HG03565 (cell line): ENCODE measurements around the gene IFNA1.
"Not testable (repeated sequence)": the region's sequence is repeated elsewhere in the genome, so short reads cannot be mapped to it uniquely, and the experiment has no call there.

Source experiments
- ATAC-seq: cut with Tn5 transposase; IDR thresholded peaks from one replicate; pipeline ENCODE4 v1.9.1; 2021; ENCODE audit warnings: mild to moderate bottlenecking, moderate library complexity; ENCODE audit not compliant: unreplicated experiment

The IFNA1 gene

DNA sequence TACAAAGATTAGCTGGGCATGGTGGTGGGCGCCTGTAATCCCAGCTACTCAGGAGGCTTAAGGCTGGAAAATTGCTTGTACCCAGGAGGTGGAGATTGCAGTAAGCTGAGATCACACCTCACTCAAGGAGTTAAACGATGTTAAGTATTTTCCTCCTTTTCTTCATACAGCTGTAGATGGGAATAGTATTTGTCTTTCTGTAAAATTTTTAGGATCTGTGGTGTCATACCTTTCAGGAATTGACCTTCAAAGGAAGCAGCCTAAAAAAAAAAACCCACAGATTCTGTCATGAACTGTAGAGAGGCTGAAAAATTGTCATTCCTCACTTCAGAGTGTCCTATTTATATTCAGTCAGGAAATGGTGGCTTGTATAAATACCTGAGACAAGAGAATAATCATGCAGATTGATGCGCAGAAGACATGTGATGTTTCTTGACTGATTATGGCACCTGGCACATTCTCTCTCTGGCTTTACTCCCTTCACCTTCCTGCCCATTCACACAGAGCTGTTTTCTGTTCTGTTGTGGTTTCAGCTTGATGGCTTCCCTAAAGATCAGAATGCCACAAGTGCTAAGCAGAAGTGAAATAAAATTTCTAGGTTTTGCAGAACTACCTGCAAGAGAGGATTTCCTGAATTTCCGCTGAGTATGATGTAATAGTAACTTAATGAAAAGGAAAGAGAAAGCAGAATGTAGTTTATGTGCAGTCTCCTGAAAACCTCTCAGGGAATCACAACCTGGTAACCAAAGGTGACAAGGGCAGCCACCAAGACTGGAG, 3.8 kb downstream of the IFNA1 start:
- ATAC-seq = peak; percentile 97

DNA sequence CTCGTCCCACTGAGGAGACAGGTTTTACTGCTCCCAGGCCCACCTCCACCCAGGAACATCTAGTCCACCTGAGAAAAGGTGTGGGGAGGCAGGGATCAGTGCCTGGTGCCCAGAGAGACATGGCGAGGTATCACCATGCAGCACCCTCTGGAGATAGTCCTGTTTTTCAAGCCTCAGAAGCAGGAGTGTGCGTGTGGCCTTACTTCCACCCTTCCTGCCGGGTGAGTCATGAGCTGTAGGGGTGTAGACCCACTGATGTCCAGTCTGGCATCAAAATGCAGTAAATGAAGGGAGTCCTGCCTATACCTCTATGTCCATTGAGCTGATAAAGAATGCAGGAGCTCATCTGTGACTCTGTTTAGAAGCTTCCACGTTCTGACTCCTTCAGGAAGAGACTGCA, 9.1 kb downstream of the IFNA1 start:
- not testable (repeated sequence) for ATAC-seq

DNA sequence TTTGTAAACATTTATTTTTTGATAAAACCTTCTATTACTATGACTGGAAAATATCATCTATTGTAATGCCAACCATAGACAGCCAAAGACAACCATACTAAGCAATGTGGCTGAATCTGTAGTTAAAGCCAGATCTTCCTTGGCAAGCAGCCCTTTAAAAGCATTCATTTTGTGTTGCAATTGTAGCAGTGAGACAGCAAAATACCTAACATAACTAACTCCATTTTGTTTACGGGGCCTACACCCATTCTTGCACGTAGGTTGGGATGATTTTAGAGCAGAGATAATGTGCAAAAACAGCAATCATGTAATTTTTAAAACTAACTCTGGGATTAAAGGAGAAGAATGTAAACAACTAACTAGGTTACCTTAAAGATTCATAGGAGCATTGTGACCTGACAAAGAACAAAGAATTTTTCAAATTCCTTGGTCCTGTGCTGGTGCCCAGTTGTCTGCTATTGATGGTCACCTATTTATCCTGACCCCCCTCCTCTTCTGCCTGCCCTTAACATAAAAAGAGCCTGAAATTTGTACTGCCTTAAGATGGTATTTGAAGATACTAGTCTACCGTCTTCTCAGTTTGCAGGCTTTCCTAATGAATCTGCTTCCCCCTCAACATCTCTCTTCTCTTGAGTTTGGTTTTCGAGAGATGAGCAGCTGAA, 10.6 kb downstream of the IFNA1 start:
- ATAC-seq = no peak

DNA sequence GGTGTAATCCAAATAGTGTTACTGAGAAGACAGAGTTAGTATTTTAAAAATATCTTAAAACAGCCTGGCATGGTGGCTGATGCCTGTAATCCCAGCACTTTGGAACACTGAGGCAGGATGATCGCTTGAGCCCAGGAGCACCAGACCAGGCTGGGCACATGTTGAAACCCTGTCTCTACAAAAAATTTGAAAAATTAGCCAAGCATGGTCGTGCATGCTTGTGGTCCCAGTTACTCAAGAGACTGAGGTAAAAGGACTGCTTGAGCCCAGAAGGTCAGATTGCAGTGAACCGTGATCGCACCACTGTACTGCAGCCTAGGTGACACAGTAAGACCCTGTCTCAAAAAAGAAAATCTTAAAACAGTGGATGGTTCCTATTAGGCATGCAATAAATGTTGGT, 12.4 kb downstream of the IFNA1 start:
- ATAC-seq = no peak

DNA sequence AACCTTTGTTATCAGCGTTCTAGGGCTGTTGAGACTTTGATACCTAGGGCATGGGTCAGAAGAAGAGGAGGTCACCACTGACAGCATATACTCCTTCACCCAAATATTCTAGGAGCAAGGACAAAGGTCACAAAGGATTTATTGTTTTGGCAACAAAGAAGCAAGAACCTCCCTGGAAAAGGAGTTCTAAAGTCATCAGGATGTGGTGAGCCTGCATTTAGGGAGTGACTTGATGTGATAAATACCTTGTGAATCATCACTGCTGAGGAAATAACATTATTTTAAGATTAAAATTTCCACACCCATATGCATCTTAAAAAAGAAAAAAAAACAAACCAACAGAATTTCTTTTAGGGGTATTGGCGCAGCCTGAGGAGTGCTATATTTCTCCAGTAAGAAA, 13.9 kb downstream of the IFNA1 start:
- ATAC-seq = no peak

DNA sequence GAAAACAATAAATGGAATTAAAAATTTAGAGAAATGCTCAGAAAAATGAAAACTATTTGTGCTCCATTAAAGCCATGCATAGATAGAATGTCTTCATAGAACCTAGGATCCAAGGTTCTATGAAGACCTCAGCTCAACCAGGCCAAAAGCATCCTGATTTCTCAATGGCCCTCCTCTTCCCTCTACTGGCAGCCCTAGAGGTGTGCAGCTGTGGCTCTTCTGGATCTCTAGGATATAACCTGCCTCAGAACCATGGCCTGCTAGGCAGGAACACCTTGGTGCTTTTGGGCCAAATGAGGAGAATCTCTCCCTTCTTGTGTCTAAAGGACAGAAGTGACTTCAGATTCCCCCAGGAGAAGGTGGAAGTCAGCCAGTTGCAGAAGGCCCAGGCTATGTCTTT, 15.1 kb downstream of the IFNA1 start:
- ATAC-seq = peak; percentile 83

DNA sequence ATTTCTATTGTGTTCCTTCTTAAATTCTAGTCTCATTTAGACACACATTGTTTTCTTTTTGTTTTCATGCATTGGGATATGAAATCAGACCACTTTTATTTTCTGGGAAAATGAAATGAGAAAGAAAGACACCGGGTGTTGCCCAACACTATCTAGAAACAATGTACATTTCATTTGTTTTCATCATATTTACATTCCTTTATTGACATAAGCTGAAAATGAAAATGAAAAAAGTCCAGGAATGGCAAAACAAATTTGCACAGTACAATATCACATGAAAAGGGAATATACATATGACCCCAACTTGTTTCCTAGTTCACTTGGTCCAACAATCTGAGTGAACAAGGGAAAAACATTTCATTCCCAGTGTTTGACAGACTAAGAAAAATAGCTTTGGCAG, 21.1 kb downstream of the IFNA1 start:
- ATAC-seq = no peak

DNA sequence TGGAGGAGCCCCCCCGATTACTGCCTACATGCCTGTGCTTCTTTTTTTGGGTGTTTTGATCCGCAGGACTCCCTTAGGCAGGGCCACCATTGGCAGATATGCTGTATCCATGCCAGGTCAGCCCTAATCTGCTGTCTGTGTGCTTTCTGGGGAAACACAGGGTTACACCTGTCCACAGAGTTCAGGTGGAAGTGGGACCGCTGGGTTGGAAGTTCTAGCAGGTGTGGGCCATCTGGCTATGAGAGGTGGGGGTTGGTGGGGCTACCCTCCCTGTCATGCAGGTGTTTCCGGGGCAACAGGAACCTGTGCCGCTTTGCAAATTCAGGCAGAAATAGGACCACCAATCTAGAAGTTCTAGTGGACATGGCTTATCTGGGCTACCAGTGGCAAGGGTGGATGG, 24.9 kb downstream of the IFNA1 start:
- ATAC-seq = no peak

DNA sequence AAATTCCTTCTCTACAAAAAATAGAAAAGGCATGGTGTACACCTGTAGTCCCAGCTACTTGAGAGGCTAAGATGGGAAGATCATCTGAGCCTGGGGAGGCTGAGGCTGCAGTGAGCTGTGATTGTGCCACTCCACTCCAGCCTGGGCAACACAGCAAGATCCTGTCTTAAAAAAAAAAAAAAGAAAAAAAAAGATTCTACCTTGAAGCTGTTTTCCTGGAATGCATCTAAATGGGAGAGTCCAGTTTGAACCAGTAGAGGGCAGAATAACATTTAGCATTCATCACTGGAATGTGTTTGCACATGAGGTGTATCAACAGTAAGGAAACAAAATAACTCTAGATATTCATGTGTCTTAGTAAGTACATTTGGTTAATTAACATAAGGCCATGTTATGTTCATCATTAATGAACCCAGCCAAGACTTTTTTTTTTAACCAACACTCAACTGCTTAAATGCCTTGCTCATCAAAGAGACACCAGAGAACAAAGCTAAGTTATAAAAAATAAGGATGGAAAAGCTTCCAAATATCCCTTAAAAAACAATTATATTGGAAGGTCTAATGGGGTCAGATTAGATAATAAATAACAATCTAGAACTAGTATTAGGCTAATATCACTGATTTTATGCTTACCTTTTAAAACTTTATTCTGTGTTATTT, 25.8 kb downstream of the IFNA1 start:
- ATAC-seq = peak; percentile 79

DNA sequence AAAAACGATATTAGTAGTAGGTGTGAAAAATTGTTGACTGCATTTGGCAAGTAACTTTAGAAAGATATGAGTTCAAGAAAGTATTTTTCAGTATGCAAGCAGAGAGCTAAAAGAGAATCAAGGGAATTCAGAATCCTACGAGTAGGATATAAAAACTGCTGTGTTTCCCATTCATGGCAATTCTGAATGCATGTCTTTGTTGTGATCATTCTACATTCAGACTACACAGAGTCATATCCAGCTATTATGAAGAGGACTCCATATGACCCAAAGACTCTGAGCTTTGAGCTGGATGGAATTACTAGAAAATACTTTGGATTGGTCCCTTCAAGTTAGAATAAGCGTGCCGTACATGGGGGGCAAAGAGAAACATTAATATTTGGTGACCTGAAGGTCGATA, 29.9 kb downstream of the IFNA1 start:
- ATAC-seq = no peak

DNA sequence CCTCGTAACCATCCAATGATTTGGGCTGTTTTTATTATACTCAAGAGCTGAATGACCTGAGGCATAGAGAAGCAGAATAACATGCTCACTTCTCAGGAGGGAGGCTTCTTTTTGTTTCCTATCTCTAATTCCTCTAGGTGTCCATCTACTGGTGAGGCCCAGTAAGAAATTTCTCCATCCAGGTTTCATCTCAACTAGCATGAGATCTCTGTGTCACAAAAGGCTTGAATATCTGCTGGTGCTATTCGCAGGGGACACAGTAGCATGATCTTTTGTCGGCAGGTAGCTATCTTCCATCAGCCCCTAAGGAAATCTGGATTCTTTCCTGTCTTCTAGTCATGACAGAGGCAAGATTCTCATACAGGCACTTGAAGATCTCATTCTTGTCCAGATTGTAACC, 33.0 kb downstream of the IFNA1 start:
- no peak for ATAC-seq

DNA sequence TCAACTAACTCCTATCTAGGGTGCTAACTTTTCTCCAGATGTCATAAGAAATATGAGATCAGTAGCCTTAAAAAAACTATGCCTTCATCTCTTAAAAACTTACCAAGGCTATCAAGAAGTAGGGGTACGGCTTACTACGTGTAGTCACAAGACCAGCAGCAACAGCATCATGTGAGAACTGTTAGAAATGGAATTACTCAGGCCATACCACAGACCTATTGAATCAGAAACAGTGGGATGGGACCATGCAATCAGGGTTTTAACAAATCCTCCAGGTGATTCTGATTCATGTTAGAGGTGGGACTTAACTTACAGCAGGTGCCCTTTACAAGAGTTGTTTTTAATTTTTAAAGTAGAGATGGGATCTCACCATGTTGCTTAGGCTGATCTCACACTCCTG, 37.2 kb downstream of the IFNA1 start:
- no peak for ATAC-seq

DNA sequence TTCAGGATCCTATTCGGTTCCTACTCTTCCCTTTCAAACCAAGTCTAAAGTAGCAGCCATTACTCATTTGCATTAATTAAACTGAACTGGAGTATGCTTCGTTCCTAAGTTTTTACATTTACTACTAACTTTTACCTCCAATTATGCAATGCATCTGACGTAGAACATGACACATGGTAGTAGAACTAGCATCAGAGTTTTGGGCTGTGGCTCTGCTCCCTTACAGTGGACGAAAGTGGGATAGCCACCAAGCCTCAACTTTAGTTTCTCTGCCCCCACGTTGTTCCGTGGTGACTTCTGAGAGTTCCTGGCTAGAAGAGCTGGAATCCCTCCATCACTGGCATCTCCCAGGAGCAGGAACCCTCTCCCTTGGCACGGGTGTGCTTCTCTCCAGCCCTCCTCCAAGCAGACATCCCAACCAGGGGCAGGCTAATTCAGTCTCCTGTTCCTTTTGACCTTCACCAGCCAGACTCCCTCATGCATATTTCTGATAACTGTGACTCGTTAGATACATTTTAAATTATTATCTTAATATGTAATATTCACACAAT, 39.0 kb downstream of the IFNA1 start:
- no peak for ATAC-seq

DNA sequence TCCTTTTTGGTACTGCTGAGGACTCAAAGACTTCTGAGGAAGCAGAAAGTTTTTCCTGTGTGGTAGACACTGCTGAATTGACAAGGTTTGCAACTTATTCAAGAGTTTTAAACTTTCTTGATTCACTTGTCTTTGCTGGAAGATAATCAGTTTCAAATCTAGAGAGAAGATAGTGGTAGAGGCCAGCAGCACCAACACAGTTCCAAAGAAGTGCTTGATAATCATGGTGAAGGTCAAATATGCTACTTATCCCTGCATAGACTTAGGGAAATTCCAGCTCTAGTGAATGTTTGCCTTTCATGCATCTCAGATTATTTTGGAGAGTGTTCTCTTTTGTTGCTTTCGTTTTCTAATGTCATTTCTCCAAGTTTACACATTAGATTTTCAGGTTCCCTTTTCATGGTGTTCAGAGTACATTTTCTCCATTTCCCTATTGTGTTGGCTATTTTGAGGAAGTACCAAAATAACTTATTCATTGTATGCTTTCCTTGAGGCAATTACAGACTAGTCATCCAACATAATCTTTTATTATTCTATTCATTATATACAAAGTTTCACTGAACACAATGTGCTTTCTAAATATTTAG, 41.3 kb downstream of the IFNA1 start:
- no peak for ATAC-seq

DNA sequence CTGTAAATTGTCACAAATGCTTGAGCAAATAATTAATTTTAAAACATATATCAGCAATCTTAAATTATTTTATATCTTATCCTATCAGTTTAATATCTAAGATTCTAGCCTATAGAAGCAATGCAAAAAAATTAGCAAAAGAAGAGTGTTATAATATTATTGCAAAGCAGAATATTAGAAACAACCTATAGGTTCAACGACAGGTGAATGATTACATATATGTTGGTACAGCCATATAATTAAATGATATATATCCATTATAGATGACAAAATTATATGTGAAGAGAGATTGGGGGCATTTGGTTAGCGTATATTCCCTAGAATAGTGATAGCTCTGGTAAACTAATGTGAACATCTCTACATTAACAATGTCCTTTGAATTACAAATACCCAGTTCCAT, 42.0 kb downstream of the IFNA1 start, which contains the start of gene IFNE:
Gene IFNE (minus strand): TSS at position 101 of the 400 bp plus-strand sequence. CDS start 619 bp downstream, outside the sequence.
- ATAC-seq = no peak
